WERI-Rb-1 (cell line): Measurements from ENCODE around the gene NME3.

Source experiments
- DNase-seq: peaks from one replicate; pipeline ENCODE4 v3.0.0-alpha.2; 2020
- H3K27ac ChIP-seq: fragments of 250-450 bp; sonication (Bioruptor Pico); 2 replicates; pipeline ENCODE4 v1.5.1; 2020; ENCODE audit warnings: mild to moderate bottlenecking, moderate library complexity
- H3K27me3 ChIP-seq: fragments of 250-450 bp; sonication (Bioruptor Pico); 2 replicates; pipeline ENCODE4 v1.5.1; 2021; ENCODE audit warnings: mild to moderate bottlenecking, low read depth, moderate library complexity; ENCODE audit not compliant: insufficient read depth, severe bottlenecking
- H3K36me3 ChIP-seq: fragments of 250-450 bp; sonication (Bioruptor Pico); 2 replicates; pipeline ENCODE4 v1.5.1; 2020; ENCODE audit warnings: mild to moderate bottlenecking, moderate library complexity
- H3K4me3 ChIP-seq: 2 replicates; pipeline ENCODE4 v1.5.1; 2011; ENCODE audit warnings: low read depth, mild to moderate bottlenecking, control low read depth, low read length
- H3K9me3 ChIP-seq: fragments of 250-450 bp; sonication (Bioruptor Pico); 2 replicates; pipeline ENCODE4 v1.5.1; 2021; ENCODE audit warnings: mild to moderate bottlenecking, moderate library complexity; ENCODE audit not compliant: severe bottlenecking
- TF ChIP-seq, protein P1 (sequence below): IDR thresholded peaks from 2 replicates; pipeline ENCODE4 v1.5.1; 2011; ENCODE audit warnings: low read depth, mild to moderate bottlenecking, control low read depth, inconsistent platforms, low read length

The NME3 gene

DNA sequence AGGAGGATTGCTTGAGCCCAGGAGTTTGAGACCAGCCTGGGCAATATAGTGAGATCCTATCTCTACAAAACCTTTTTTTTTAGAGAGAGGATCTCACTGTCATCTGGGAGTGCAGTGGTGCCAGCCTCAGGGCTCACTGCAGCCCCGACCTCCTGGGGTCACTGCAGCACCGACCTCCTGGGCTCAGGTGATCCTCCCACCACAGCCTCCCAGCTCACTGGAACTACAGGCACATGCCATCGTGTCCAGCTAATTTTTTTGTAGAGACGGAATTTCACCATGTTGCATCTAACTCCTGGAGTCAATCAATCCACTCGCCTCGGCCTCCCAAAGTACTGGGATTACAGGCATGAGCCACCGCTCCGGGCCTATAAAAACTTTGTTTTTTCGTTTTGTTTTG lies 50.0 kb downstream of the NME3 start:
- H3K27ac ChIP-seq, result no peak overlapping the region
- H3K27me3 ChIP-seq, result no peaks in the 10 kb centered on the region
- H3K9me3 ChIP-seq, result no peaks in the 10 kb centered on the region
- no peak for DNase-seq
- no peak overlapping the region for H3K4me3 ChIP-seq
- TF ChIP-seq, protein P1, sequence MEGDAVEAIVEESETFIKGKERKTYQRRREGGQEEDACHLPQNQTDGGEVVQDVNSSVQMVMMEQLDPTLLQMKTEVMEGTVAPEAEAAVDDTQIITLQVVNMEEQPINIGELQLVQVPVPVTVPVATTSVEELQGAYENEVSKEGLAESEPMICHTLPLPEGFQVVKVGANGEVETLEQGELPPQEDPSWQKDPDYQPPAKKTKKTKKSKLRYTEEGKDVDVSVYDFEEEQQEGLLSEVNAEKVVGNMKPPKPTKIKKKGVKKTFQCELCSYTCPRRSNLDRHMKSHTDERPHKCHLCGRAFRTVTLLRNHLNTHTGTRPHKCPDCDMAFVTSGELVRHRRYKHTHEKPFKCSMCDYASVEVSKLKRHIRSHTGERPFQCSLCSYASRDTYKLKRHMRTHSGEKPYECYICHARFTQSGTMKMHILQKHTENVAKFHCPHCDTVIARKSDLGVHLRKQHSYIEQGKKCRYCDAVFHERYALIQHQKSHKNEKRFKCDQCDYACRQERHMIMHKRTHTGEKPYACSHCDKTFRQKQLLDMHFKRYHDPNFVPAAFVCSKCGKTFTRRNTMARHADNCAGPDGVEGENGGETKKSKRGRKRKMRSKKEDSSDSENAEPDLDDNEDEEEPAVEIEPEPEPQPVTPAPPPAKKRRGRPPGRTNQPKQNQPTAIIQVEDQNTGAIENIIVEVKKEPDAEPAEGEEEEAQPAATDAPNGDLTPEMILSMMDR, result no peak
- H3K36me3 ChIP-seq, result peaks cover 13% of the 10 kb centered on the region
